ENCODE results near the gene MACROH2A2. TPM values are rescaled to one million over a fixed set of nuclear protein-coding genes. Genes with fewer than 3 reads are reported as not detected.

The MACROH2A2 gene
- total RNA-seq, 2 experiments from 2014 or later, result 3.6 to 3.9 TPM

- no peak overlapping the region for H3K4me3 Mint-ChIP-seq
- ATAC-seq (no peak), DNase-seq (no peak)
- no peak overlapping the region for H3K27ac Mint-ChIP-seq
- CTCF ChIA-PET, result no interaction called here
- intact Hi-C loops (cut with micrococcal nuclease), result no loop called here
- H3K9me3 Mint-ChIP-seq, result no peaks in the 10 kb centered on the region
- peaks cover 26% of the 10 kb centered on the region for H3K27me3 Mint-ChIP-seq
- H3K4me1 Mint-ChIP-seq (ENCODE audit: low read depth), result peaks cover 7% of the 10 kb centered on the region
- no peak for TF ChIP-seq CTCF (IDR thresholded peaks at IDR 0.05)
- POLR2A ChIA-PET, result no interaction called here
- no peaks in the 10 kb centered on the region for H3K36me3 Mint-ChIP-seq (ENCODE audit: low read depth)
Observed at GRCh38 chr10:70048030-70048723, 4.5 kb upstream of the MACROH2A2 start.

- intact Hi-C loops (cut with micrococcal nuclease), result no loop called here
- peak overlapping the region; percentile 78 for H3K4me3 Mint-ChIP-seq
- POLR2A ChIA-PET, result no interaction called here
- ATAC-seq (no peak), DNase-seq (no peak)
- H3K9me3 Mint-ChIP-seq, result no peaks in the 10 kb centered on the region
- H3K27me3 Mint-ChIP-seq, result peaks cover 44% of the 10 kb centered on the region
- CTCF ChIA-PET, result no interaction called here
- peaks cover 7% of the 10 kb centered on the region for H3K4me1 Mint-ChIP-seq (ENCODE audit: low read depth)
- H3K36me3 Mint-ChIP-seq (ENCODE audit: low read depth), result no peaks in the 10 kb centered on the region
- no peak for TF ChIP-seq CTCF (IDR thresholded peaks at IDR 0.05)
- no peak overlapping the region for H3K27ac Mint-ChIP-seq
Observed at GRCh38 chr10:70051848-70052247, 798 bp upstream of the MACROH2A2 start.

- H3K36me3 Mint-ChIP-seq (ENCODE audit: low read depth), result no peaks in the 10 kb centered on the region
- H3K4me1 Mint-ChIP-seq (ENCODE audit: low read depth), result peaks cover 7% of the 10 kb centered on the region
- ATAC-seq (peak; percentile 62), DNase-seq (peak; percentile 31)
- H3K27me3 Mint-ChIP-seq, result peaks cover 44% of the 10 kb centered on the region
- POLR2A ChIA-PET, result no interaction called here
- CTCF ChIA-PET, result no interaction called here
- H3K4me3 Mint-ChIP-seq, result peak overlapping the region; percentile 78
- intact Hi-C loops (cut with micrococcal nuclease), result no loop called here
- TF ChIP-seq CTCF (IDR thresholded peaks at IDR 0.05), result no peak
- H3K9me3 Mint-ChIP-seq, result no peaks in the 10 kb centered on the region
- no peak overlapping the region for H3K27ac Mint-ChIP-seq
Observed at GRCh38 chr10:70053218-70053840, 683 bp downstream of the MACROH2A2 start.

GRCh38 chr10:70053841-70054288 lies 1.2 kb downstream of the MACROH2A2 start:
- CTCF ChIA-PET, result interaction anchor here (0.7 to 1.2 kb wide), 5 partner anchors 25 to 93 kb away, joined by 3 read pairs; partner anchors contain the start of gene TYSND1
- intact Hi-C loops (cut with micrococcal nuclease), result no loop called here
- peak; percentile 15 for TF ChIP-seq CTCF (IDR thresholded peaks at IDR 0.05)
- POLR2A ChIA-PET, result no interaction called here
- Mint-ChIP-seq H3K27ac (no peak overlapping the region), H3K36me3 (ENCODE audit: low read depth) (no peaks in the 10 kb centered on the region), H3K27me3 (peaks cover 44% of the 10 kb centered on the region), H3K9me3 (no peaks in the 10 kb centered on the region), H3K4me3 (peak overlapping the region; percentile 78), H3K4me1 (ENCODE audit: low read depth) (peaks cover 7% of the 10 kb centered on the region)
- ATAC-seq, result peak; percentile 58
- peak; percentile 41 for DNase-seq

GRCh38 chr10:70054902-70055301 lies 2.3 kb downstream of the MACROH2A2 start:
- no peaks in the 10 kb centered on the region for H3K9me3 Mint-ChIP-seq
- peak overlapping the region; percentile 78 for H3K4me3 Mint-ChIP-seq
- ChIA-PET CTCF (interaction anchor here (0.9 to 1.2 kb wide), 4 partner anchors 26 to 92 kb away, joined by 3 read pairs; partner anchors contain the start of gene TYSND1), POLR2A (no interaction called here)
- DNase-seq, result no peak
- peaks cover 7% of the 10 kb centered on the region for H3K4me1 Mint-ChIP-seq (ENCODE audit: low read depth)
- peaks cover 44% of the 10 kb centered on the region for H3K27me3 Mint-ChIP-seq
- H3K27ac Mint-ChIP-seq, result no peak overlapping the region
- H3K36me3 Mint-ChIP-seq (ENCODE audit: low read depth), result no peaks in the 10 kb centered on the region
- no peak for ATAC-seq
- intact Hi-C loops (cut with micrococcal nuclease), result no loop called here
- no peak for TF ChIP-seq CTCF (IDR thresholded peaks at IDR 0.05)
